GM12874 (cell line): Measurements from ENCODE around the gene MPPED1.

ENCODE experiments used
- CTCF ChIP-seq: IDR thresholded peaks from 2 replicates; pipeline ENCODE4 v1.5.1; 2011; ENCODE audit warnings: low read depth, mild to moderate bottlenecking, control low read depth, low read length, moderate library complexity; ENCODE audit not compliant: insufficient read depth

MPPED1 gene

GRCh38 chr22:43528601-43529360, 117.0 kb downstream of the MPPED1 start:
- TF ChIP-seq CTCF, result no peak

GRCh38 chr22:43529461-43529860, 117.6 kb downstream of the MPPED1 start:
- TF ChIP-seq CTCF, result no peak

GRCh38 chr22:43529934-43530333, 118.1 kb downstream of the MPPED1 start:
- no peak for TF ChIP-seq CTCF

GRCh38 chr22:43530349-43531201, 118.8 kb downstream of the MPPED1 start:
- TF ChIP-seq CTCF, result no peak

- no peak for TF ChIP-seq CTCF
Measured at GRCh38 chr22:43531651-43532050, 119.8 kb downstream of the MPPED1 start.

GRCh38 chr22:43532301-43533155, 120.7 kb downstream of the MPPED1 start:
- no peak for TF ChIP-seq CTCF

GRCh38 chr22:43533156-43533530, 121.3 kb downstream of the MPPED1 start:
- no peak for TF ChIP-seq CTCF
